Epithelial cell of proximal tubule (primary cell): ENCODE results near the gene PPP1R2. TPM values are rescaled to one million over a fixed set of nuclear protein-coding genes. Genes with fewer than 3 reads are reported as not detected.

ENCODE experiments used
- DNase-seq: peaks from one replicate; pipeline ENCODE4 v3.0.0-alpha.2; 2011; ENCODE audit warnings: low read depth
- H3K4me3 ChIP-seq: 2 replicates; pipeline ENCODE4 v1.5.1; 2011; ENCODE audit warnings: low read depth, mild to moderate bottlenecking, low read length
- total RNA-seq: library from RNA; depleted of rRNA; stranded (reverse); fragments of >200 nt; gene quantifications from 2 replicates; pipeline ENCODE4 v1.2.3, GENCODE V29; 2015
- TF ChIP-seq, protein P1 (sequence below): conservative IDR thresholded peaks from 2 replicates; pipeline ENCODE4 v1.5.1; 2012; ENCODE audit warnings: low read depth, mild to moderate bottlenecking, low read length

PPP1R2 gene
- total RNA-seq, 1 donor from 2014 or later, result 43.5 TPM

DNA sequence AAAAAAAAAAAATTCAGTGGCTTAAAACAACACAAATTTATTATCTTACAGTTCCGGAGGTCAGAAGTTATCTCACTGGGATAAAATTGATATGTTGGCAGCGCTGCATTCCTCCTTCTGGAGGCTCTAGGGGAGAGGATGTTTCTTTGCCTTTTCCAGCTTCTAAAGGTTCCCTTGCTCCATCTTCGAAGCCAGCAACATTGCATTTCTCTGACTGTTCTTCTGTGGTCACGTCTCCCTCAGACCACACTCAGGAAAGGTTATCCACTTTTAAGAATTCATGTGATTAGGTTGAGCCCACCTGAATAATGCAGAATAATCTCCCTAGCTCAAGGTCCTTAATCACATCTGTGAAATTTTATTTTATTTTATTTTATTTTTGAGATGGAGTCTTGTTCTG lies 76.9 kb downstream of the PPP1R2 start:
- DNase-seq, result no peak
- TF ChIP-seq, protein P1, sequence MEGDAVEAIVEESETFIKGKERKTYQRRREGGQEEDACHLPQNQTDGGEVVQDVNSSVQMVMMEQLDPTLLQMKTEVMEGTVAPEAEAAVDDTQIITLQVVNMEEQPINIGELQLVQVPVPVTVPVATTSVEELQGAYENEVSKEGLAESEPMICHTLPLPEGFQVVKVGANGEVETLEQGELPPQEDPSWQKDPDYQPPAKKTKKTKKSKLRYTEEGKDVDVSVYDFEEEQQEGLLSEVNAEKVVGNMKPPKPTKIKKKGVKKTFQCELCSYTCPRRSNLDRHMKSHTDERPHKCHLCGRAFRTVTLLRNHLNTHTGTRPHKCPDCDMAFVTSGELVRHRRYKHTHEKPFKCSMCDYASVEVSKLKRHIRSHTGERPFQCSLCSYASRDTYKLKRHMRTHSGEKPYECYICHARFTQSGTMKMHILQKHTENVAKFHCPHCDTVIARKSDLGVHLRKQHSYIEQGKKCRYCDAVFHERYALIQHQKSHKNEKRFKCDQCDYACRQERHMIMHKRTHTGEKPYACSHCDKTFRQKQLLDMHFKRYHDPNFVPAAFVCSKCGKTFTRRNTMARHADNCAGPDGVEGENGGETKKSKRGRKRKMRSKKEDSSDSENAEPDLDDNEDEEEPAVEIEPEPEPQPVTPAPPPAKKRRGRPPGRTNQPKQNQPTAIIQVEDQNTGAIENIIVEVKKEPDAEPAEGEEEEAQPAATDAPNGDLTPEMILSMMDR, result no peak
- no peak overlapping the region for H3K4me3 ChIP-seq

Other genes with a start within 250 kb of the PPP1R2 start
- gene ACAP2, start 100.3 kb downstream of the PPP1R2 start, total RNA-seq, result 19.9 and 26.2 TPM in 2 replicates
- not detected in 2 replicates for gene APOD, start 40.6 kb upstream of the PPP1R2 start, total RNA-seq
- gene MUC20, start 177.7 kb upstream of the PPP1R2 start, total RNA-seq, result 9.3 and 11.7 TPM in 2 replicates